IMR-90 (cell line): Measurements from ENCODE around the gene AURKA. TPM values are rescaled to one million over a fixed set of nuclear protein-coding genes. Genes with fewer than 3 reads are reported as not detected.

Experiments
- ATAC-seq: fragments of 200-7000 bp; cut with Tn5 transposase; 2 replicates; pipeline ENCODE4 v1.9.1; 2020; ENCODE audit warnings: low read depth, mild to moderate bottlenecking, moderate library complexity
- BruUV-seq: library from RNA; stranded (reverse); fragments of 400-500 nt; replicated peaks from 2 replicates; lab custom pipeline; 2021; lab: Mats Ljungman, UMichigan
- CTCF ChIA-PET: fragments of 300-600 bp; formaldehyde crosslinking; extraction: SDS; loops from one replicate; lab custom pipeline; 2021; ENCODE audit warnings: antibody characterized with exemption; lab: Yijun Ruan, JAX
- POLR2A ChIA-PET: fragments of 300-600 bp; sonication (Branson Sonifier 250); formaldehyde crosslinking; loops from one replicate; lab custom pipeline; 2022; ENCODE audit warnings: antibody characterized with exemption; ENCODE audit not compliant: unreplicated experiment; lab: Charles Lee
- DNase-seq: peaks from one replicate; pipeline ENCODE4 v3.0.0; 2013
- H2AFZ ChIP-seq: replicated peaks from 2 replicates; pipeline ENCODE3; 2013; ENCODE audit warnings: low read length, mild to moderate bottlenecking; ENCODE audit not compliant: poor library complexity
- H2AK5ac ChIP-seq: 2 replicates; pipeline ENCODE4 v1.6.1; 2013; ENCODE audit warnings: low read depth, low read length, inconsistent platforms
- H2AK9ac ChIP-seq: replicated peaks from 2 replicates; pipeline ENCODE3; 2013; ENCODE audit warnings: mild to moderate bottlenecking, low read depth, low read length, moderate library complexity; ENCODE audit not compliant: poor library complexity
- H2BK120ac ChIP-seq: 2 replicates; pipeline ENCODE4 v1.6.1; 2013; ENCODE audit warnings: low read depth, low read length, inconsistent platforms
- H2BK15ac ChIP-seq: 3 replicates; pipeline ENCODE4 v1.6.1; 2013; ENCODE audit warnings: low read depth, low read length, inconsistent platforms
- H2BK20ac ChIP-seq: 2 replicates; pipeline ENCODE4 v1.6.1; 2013; ENCODE audit warnings: low read depth, mild to moderate bottlenecking, inconsistent platforms, low read length, moderate library complexity
- H2BK5ac ChIP-seq: 2 replicates; pipeline ENCODE4 v1.6.1; 2013; ENCODE audit warnings: mild to moderate bottlenecking, low read depth, low read length, inconsistent platforms; ENCODE audit not compliant: poor library complexity, severe bottlenecking
- H3K14ac ChIP-seq: replicated peaks from 2 replicates; pipeline ENCODE4 v1.6.1; 2013; ENCODE audit warnings: low read depth, low read length, inconsistent platforms
- H3K18ac ChIP-seq: 2 replicates; pipeline ENCODE4 v1.6.1; 2013; ENCODE audit warnings: low read depth, low read length, control low read depth
- H3K23ac ChIP-seq: 2 replicates; pipeline ENCODE4 v1.6.1; 2013; ENCODE audit warnings: low read depth, low read length, inconsistent platforms
- H3K27ac ChIP-seq: 2 replicates; pipeline ENCODE4 v1.5.1; 2013; ENCODE audit warnings: mild to moderate bottlenecking, control low read depth, low read length; ENCODE audit not compliant: insufficient read depth
- H3K27me3 ChIP-seq: 2 replicates; pipeline ENCODE4 v1.6.1; 2013; ENCODE audit warnings: low read length; ENCODE audit not compliant: control insufficient read depth, insufficient read depth
- H3K36me3 ChIP-seq: 2 replicates; pipeline ENCODE4 v1.6.1; 2013; ENCODE audit warnings: low read length, mixed read lengths; ENCODE audit not compliant: control insufficient read depth, insufficient read depth
- H3K4ac ChIP-seq: 2 replicates; pipeline ENCODE4 v1.6.1; 2013; ENCODE audit warnings: low read depth, low read length, inconsistent platforms
- H3K4me1 ChIP-seq: 2 replicates; pipeline ENCODE4 v1.6.1; 2013; ENCODE audit warnings: low read length, mixed read lengths; ENCODE audit not compliant: control insufficient read depth, insufficient read depth
- H3K4me2 ChIP-seq: 2 replicates; pipeline ENCODE4 v1.6.1; 2013; ENCODE audit warnings: low read depth, mild to moderate bottlenecking, control low read depth, low read length, moderate library complexity
- H3K4me3 ChIP-seq: 2 replicates; pipeline ENCODE4 v1.5.1; 2013; ENCODE audit warnings: low read depth, mild to moderate bottlenecking, control low read depth, low read length, moderate library complexity; ENCODE audit not compliant: insufficient read depth
- H3K56ac ChIP-seq: 2 replicates; pipeline ENCODE4 v1.6.1; 2013; ENCODE audit warnings: low read length, inconsistent platforms; ENCODE audit not compliant: insufficient read depth; ENCODE audit errors: extremely low read depth
- H3K79me1 ChIP-seq, 2 experiments: 2 replicates each; pipeline ENCODE4 v1.6.1; 2013; ENCODE audit warnings: low read length in 2 of 2, inconsistent platforms in 1 of 2, low read depth in 1 of 2
- H3K9ac ChIP-seq: 2 replicates; pipeline ENCODE4 v1.6.1; 2013; ENCODE audit warnings: low read depth, low read length, control low read depth
- H3K9me1 ChIP-seq: 2 replicates; pipeline ENCODE4 v1.6.1; 2013; ENCODE audit warnings: low read length, inconsistent platforms; ENCODE audit not compliant: insufficient read depth
- H3K9me3 ChIP-seq: 2 replicates; pipeline ENCODE4 v1.6.1; 2013; ENCODE audit warnings: low read length; ENCODE audit not compliant: control insufficient read depth, insufficient read depth
- H4K20me1 ChIP-seq: 2 replicates; pipeline ENCODE4 v1.6.1; 2013; ENCODE audit warnings: low read length, inconsistent platforms; ENCODE audit not compliant: insufficient read depth
- H4K5ac ChIP-seq: 2 replicates; pipeline ENCODE4 v1.6.1; 2013; ENCODE audit warnings: mild to moderate bottlenecking, low read depth, low read length, control low read depth
- H4K8ac ChIP-seq, 2 experiments: 2 replicates each; pipeline ENCODE4 v1.6.1; 2013; ENCODE audit warnings: low read depth in 2 of 2, low read length in 2 of 2, control low read depth in 1 of 2, inconsistent platforms in 1 of 2
- H4K91ac ChIP-seq: 2 replicates; pipeline ENCODE4 v1.6.1; 2013; ENCODE audit warnings: low read depth, low read length, inconsistent platforms; ENCODE audit not compliant: insufficient read depth
- BHLHE40 ChIP-seq: fragments of 150-350 bp; IDR thresholded peaks from 2 replicates; pipeline ENCODE4 v1.6.1; 2016; ENCODE audit warnings: mild to moderate bottlenecking, low read depth, low read length
- CEBPB ChIP-seq: IDR thresholded peaks from 2 replicates; pipeline ENCODE4 v1.6.1; 2012; ENCODE audit warnings: low read depth, low read length, improper control_type of control experiment
- CHD1 ChIP-seq: IDR thresholded peaks from 2 replicates; pipeline ENCODE4 v1.6.1; 2012; ENCODE audit warnings: low read depth, low read length, improper control_type of control experiment
- FOS ChIP-seq: fragments of 150-350 bp; IDR thresholded peaks from 2 replicates; pipeline ENCODE4 v1.6.1; 2016; ENCODE audit warnings: low read depth, low read length
- MAFK ChIP-seq: IDR thresholded peaks from 2 replicates; pipeline ENCODE4 v1.6.1; 2012; ENCODE audit warnings: low read depth, low read length, improper control_type of control experiment
- MAZ ChIP-seq: IDR thresholded peaks from 2 replicates; pipeline ENCODE4 v1.6.1; 2012; ENCODE audit warnings: low read depth, mild to moderate bottlenecking, low read length, improper control_type of control experiment, moderate library complexity, borderline replicate concordance
- MXI1 ChIP-seq: IDR thresholded peaks from 2 replicates; pipeline ENCODE4 v1.6.1; 2012; ENCODE audit warnings: low read depth, mild to moderate bottlenecking, low read length, moderate library complexity, borderline replicate concordance
- NFE2L2 ChIP-seq: fragments of 150-350 bp; IDR thresholded peaks from 2 replicates; pipeline ENCODE4 v1.6.1; 2016; ENCODE audit warnings: low read depth, mild to moderate bottlenecking, low read length
- POLR2A ChIP-seq: IDR thresholded peaks from 2 replicates; pipeline ENCODE4 v1.6.1; 2012; ENCODE audit warnings: mild to moderate bottlenecking, low read depth, low read length
- RAD21 ChIP-seq: IDR thresholded peaks from 2 replicates; pipeline ENCODE4 v1.6.1; 2012; ENCODE audit warnings: low read length, improper control_type of control experiment
- RCOR1 ChIP-seq: IDR thresholded peaks from 2 replicates; pipeline ENCODE4 v1.6.1; 2012; ENCODE audit warnings: mild to moderate bottlenecking, low read length, improper control_type of control experiment; ENCODE audit not compliant: insufficient replicate concordance
- RFX5 ChIP-seq: IDR thresholded peaks from 2 replicates; pipeline ENCODE4 v1.8.0; 2012; ENCODE audit warnings: low read depth, mild to moderate bottlenecking, low read length, moderate library complexity
- SMC3 ChIP-seq: fragments of 150-350 bp; IDR thresholded peaks from 2 replicates; pipeline ENCODE4 v1.6.1; 2016; ENCODE audit warnings: low read depth, mild to moderate bottlenecking, antibody characterized with exemption, low read length, moderate library complexity
- dilution Hi-C: fragments of 300-500 bp; cut with HindIII; formaldehyde crosslinking; loops from one replicate; pipeline ENCODE4 v1.14.3; 2018; ENCODE audit warnings: low sequenced_read_pairs; ENCODE audit not compliant: unreplicated experiment
- in situ Hi-C: fragments of 300-500 bp; cut with MboI; formaldehyde crosslinking; loops from 3 replicates; pipeline ENCODE4 v1.14.3; 2019; ENCODE audit warnings: low sequenced_read_pairs, inconsistent platforms, mixed read lengths
- intact Hi-C: fragments of 100-400 bp; cut with micrococcal nuclease; formaldehyde crosslinking; loops from 2 replicates; pipeline ENCODE4 v1.10.0; 2022
- polyA plus RNA-seq, 3 experiments: library from polyadenylated mRNA; depleted of rRNA; stranded (reverse); fragments of >200 nt; gene quantifications; 2 replicates each; pipeline ENCODE4 v1.2.3, GENCODE V29; 2012; ENCODE audit warnings: low replicate concordance in 1 of 3
- total RNA-seq: library from RNA; depleted of rRNA; stranded (reverse); fragments of >200 nt; gene quantifications from 2 replicates; pipeline ENCODE4 v1.2.3, GENCODE V29; 2012
- TF ChIP-seq, protein P1 (sequence below): fragments of 150-350 bp; IDR thresholded peaks from 2 replicates; pipeline ENCODE4 v1.6.1; 2017; ENCODE audit warnings: mild to moderate bottlenecking, antibody characterized with exemption, low read length, low read depth
- TF ChIP-seq, protein P2 (sequence below): fragments of 150-350 bp; IDR thresholded peaks from 2 replicates; pipeline ENCODE4 v1.6.1; 2016; ENCODE audit warnings: low read depth, mild to moderate bottlenecking, low read length, moderate library complexity, borderline replicate concordance
- TF ChIP-seq, protein P3 (sequence below): conservative IDR thresholded peaks from 2 replicates; pipeline ENCODE4 v1.5.1; 2012; ENCODE audit warnings: mild to moderate bottlenecking, low read depth, low read length, improper control_type of control experiment

The AURKA gene
- total and polyA plus RNA-seq, 2 of the 4 experiments (the other 2 are of a cell fraction): 68.0 to 83.3 TPM

DNA sequence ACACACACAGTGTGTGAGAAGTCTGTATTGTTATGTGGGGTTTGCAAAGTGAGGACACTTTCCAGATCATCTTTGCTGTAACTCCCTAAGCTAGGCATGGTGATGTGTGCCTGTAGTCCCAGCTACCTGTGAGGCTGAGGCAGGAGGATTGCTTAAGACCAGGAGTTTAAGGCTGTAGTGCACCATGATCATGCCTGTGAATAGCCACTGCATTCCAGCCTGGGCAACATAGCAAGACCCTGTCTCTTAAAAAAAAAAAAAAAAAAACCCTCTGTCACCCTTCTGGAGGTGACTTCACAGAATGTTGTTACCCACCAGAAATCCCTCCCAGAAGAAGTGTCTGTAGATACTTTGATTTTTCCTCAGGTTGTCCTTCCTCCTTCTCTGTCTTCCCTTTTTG is 34.9 kb upstream of the AURKA start:
- Histone ChIP-seq H4K8ac (peak overlapping the region; percentile 91 to 94; a peak in 3 of 4 replicates), H4K91ac (peak overlapping the region; percentile 82), H2AK9ac (no peak overlapping the region), H3K14ac (peak overlapping the region; percentile 50), H2AK5ac (peak overlapping the region; percentile 89), H3K4ac (peak overlapping the region; percentile 73), H3K4me1 (peaks cover 45% of the 10 kb centered on the region), H4K5ac (peak overlapping the region; percentile 75; the same call in 1 of the 2 replicates), H3K9me1 (peaks cover 29% of the 10 kb centered on the region), H4K20me1 (no peaks in the 10 kb centered on the region), H3K79me1 (peaks cover 28 to 71% of the 10 kb centered on the region in 2 experiments), H3K18ac (peak overlapping the region; percentile 90), H3K36me3 (peaks cover 8% of the 10 kb centered on the region), H3K9ac (no peak overlapping the region), H3K27me3 (no peaks in the 10 kb centered on the region), H3K56ac (no peak overlapping the region), H2BK15ac (peak overlapping the region; percentile 37; the same call in 2 of the 3 replicates), H2BK20ac (peak overlapping the region; percentile 91), H3K4me3 (no peak overlapping the region), H2AFZ (no peak overlapping the region), H3K9me3 (no peaks in the 10 kb centered on the region), H3K27ac (peak overlapping the region; percentile 96; the same call in 1 of the 2 replicates), H2BK5ac (peak overlapping the region; percentile 97), H3K23ac (peak overlapping the region; percentile 74; the same call in 1 of the 2 replicates), H2BK120ac (peak overlapping the region; percentile 88), H3K4me2 (no peak overlapping the region)
- BruUV-seq: no TSS peak
- ChIA-PET POLR2A (interaction anchor here (1.0 kb wide), 1 partner anchor 35 kb away, joined by 3 read pairs; the partner anchor contains the start of genes AURKA and CSTF1), CTCF (interaction anchor here (1.1 kb wide), 1 partner anchor 9 kb away, joined by 3 read pairs; no protein-coding TSS in a partner anchor)
- DNase-seq (no peak), ATAC-seq (no peak)
- in situ Hi-C loops: no loop called here
- intact Hi-C loops: no loop called here
- TF ChIP-seq RCOR1: no peak
- no peak for TF ChIP-seq MAZ
- no peak for TF ChIP-seq FOS
- TF ChIP-seq, protein P1, sequence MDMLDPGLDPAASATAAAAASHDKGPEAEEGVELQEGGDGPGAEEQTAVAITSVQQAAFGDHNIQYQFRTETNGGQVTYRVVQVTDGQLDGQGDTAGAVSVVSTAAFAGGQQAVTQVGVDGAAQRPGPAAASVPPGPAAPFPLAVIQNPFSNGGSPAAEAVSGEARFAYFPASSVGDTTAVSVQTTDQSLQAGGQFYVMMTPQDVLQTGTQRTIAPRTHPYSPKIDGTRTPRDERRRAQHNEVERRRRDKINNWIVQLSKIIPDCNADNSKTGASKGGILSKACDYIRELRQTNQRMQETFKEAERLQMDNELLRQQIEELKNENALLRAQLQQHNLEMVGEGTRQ: no peak
- no peak for TF ChIP-seq CEBPB
- TF ChIP-seq RAD21: no peak
- TF ChIP-seq CHD1: no peak
- TF ChIP-seq RFX5: no peak
- no peak for TF ChIP-seq MXI1
- TF ChIP-seq MAFK: no peak
- no peak for TF ChIP-seq NFE2L2
- no peak for TF ChIP-seq BHLHE40
- TF ChIP-seq, protein P2, sequence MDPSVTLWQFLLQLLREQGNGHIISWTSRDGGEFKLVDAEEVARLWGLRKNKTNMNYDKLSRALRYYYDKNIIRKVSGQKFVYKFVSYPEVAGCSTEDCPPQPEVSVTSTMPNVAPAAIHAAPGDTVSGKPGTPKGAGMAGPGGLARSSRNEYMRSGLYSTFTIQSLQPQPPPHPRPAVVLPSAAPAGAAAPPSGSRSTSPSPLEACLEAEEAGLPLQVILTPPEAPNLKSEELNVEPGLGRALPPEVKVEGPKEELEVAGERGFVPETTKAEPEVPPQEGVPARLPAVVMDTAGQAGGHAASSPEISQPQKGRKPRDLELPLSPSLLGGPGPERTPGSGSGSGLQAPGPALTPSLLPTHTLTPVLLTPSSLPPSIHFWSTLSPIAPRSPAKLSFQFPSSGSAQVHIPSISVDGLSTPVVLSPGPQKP: no peak
- TF ChIP-seq, protein P3, sequence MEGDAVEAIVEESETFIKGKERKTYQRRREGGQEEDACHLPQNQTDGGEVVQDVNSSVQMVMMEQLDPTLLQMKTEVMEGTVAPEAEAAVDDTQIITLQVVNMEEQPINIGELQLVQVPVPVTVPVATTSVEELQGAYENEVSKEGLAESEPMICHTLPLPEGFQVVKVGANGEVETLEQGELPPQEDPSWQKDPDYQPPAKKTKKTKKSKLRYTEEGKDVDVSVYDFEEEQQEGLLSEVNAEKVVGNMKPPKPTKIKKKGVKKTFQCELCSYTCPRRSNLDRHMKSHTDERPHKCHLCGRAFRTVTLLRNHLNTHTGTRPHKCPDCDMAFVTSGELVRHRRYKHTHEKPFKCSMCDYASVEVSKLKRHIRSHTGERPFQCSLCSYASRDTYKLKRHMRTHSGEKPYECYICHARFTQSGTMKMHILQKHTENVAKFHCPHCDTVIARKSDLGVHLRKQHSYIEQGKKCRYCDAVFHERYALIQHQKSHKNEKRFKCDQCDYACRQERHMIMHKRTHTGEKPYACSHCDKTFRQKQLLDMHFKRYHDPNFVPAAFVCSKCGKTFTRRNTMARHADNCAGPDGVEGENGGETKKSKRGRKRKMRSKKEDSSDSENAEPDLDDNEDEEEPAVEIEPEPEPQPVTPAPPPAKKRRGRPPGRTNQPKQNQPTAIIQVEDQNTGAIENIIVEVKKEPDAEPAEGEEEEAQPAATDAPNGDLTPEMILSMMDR: no peak
- TF ChIP-seq POLR2A: no peak
- no peak for TF ChIP-seq SMC3
- dilution Hi-C loops: no loop called here
